K562 (cell line): ENCODE measurements around the gene POLR3GL. TPM values are rescaled to one million over a fixed set of nuclear protein-coding genes. Genes with fewer than 3 reads are reported as not detected.

Source experiments
- CBFA2T2 ChIP-seq: fragments of 450-650 bp; conservative IDR thresholded peaks from 2 replicates; pipeline ENCODE4 v1.6.1; 2017; ENCODE audit warnings: mild to moderate bottlenecking
- CBFB ChIP-seq: sonication (generic); formaldehyde crosslinking; IDR thresholded peaks from 2 replicates; pipeline ENCODE4 v1.4.0; 2020; ENCODE audit warnings: mild to moderate bottlenecking, missing genetic modification reagents
- CEBPG ChIP-seq, 3 experiments: fragments of 200-800 bp in 1 of 3; sonication (Bioruptor generic) in 1 of 3; sonication (generic) in 1 of 3; formaldehyde crosslinking in 1 of 3; IDR thresholded peaks in 2 of 3; conservative IDR thresholded peaks in 1 of 3; 2 replicates each; pipeline versions ENCODE4 v1.6.1 to v1.8.0; 2016 to 2022; ENCODE audit warnings: missing compliant biosample characterization in 2 of 3, missing genetic modification characterization in 2 of 3, mild to moderate bottlenecking in 1 of 3, missing genetic modification reagents in 1 of 3
- CREB5 ChIP-seq: fragments of 250-450 bp; sonication (Bioruptor Pico); IDR thresholded peaks from 2 replicates; pipeline ENCODE4 v1.5.0; 2020; ENCODE audit warnings: mild to moderate bottlenecking
- FOSL1 ChIP-seq: fragments of 200-800 bp; sonication (Bioruptor generic); conservative IDR thresholded peaks from 2 replicates; pipeline ENCODE4 v1.6.1; 2016; ENCODE audit warnings: missing genetic modification characterization, missing compliant biosample characterization
- GMEB1 ChIP-seq: fragments of 250-450 bp; sonication (Bioruptor Pico); IDR thresholded peaks from 2 replicates; pipeline ENCODE4 v1.4.0; 2020; ENCODE audit warnings: mild to moderate bottlenecking
- HBP1 ChIP-seq: fragments of 450-650 bp; formaldehyde crosslinking; IDR thresholded peaks from 2 replicates; pipeline ENCODE4 v1.4.0; 2022; ENCODE audit warnings: missing genetic modification characterization
- MCM7 ChIP-seq, 2 experiments: fragments of 450-650 bp; IDR thresholded peaks; 2 replicates each; pipeline ENCODE4 v1.6.1; 2016 to 2018
- NFIC ChIP-seq: fragments of 450-650 bp; IDR thresholded peaks from 2 replicates; pipeline ENCODE4 v1.6.1; 2017; ENCODE audit warnings: mild to moderate bottlenecking, inconsistent platforms
- NRF1 ChIP-seq, 2 experiments: fragments of 450-650 bp; IDR thresholded peaks in 1 of 2; conservative IDR thresholded peaks in 1 of 2; 2 replicates each; pipeline ENCODE4 v1.6.1; 2014; ENCODE audit warnings: mild to moderate bottlenecking in 2 of 2
- POLR2H ChIP-seq: IDR thresholded peaks from 2 replicates; pipeline ENCODE4 v1.6.1; 2016; ENCODE audit warnings: missing genetic modification characterization, low read depth, mild to moderate bottlenecking, control low read depth, missing compliant biosample characterization, moderate library complexity
- PRMT5 ChIP-seq: sonication (generic); formaldehyde crosslinking; IDR thresholded peaks from 2 replicates; pipeline ENCODE4 v1.5.0; 2020; ENCODE audit warnings: missing genetic modification reagents
- RBFOX2 ChIP-seq: fragments of 200-400 bp; formaldehyde crosslinking; IDR thresholded peaks from 2 replicates; pipeline ENCODE4 v1.6.1; 2017; ENCODE audit warnings: low read depth, mild to moderate bottlenecking, low read length, moderate library complexity
- RBM39 ChIP-seq: fragments of 200-400 bp; formaldehyde crosslinking; optimal IDR thresholded peaks from 2 replicates; pipeline ENCODE3; 2018; ENCODE audit warnings: low read depth, low read length
- TAF15 ChIP-seq: fragments of 200-400 bp; formaldehyde crosslinking; IDR thresholded peaks from 2 replicates; pipeline ENCODE4 v1.6.1; 2017; ENCODE audit warnings: mild to moderate bottlenecking, low read depth, low read length, moderate library complexity
- THRA ChIP-seq: fragments of 450-650 bp; IDR thresholded peaks from 2 replicates; pipeline ENCODE4 v1.6.1; 2017; ENCODE audit warnings: mild to moderate bottlenecking, moderate library complexity
- TOE1 ChIP-seq, 2 experiments: fragments of 450-650 bp in 1 of 2; sonication (generic) in 1 of 2; formaldehyde crosslinking in 1 of 2; IDR thresholded peaks; 2 replicates each; pipeline versions ENCODE4 v1.7.1 to v1.8.0; 2016 to 2022; ENCODE audit warnings: borderline replicate concordance in 2 of 2, mild to moderate bottlenecking in 2 of 2, antibody characterized with exemption in 1 of 2, inconsistent platforms in 1 of 2, low read depth in 1 of 2, missing genetic modification reagents in 1 of 2, moderate library complexity in 1 of 2
- ZHX1 ChIP-seq: fragments of 150-350 bp; conservative IDR thresholded peaks from 2 replicates; pipeline ENCODE4 v1.6.1; 2014; ENCODE audit warnings: low read length
- ZNF507 ChIP-seq: conservative IDR thresholded peaks from 2 replicates; pipeline ENCODE4 v1.6.1; 2017; ENCODE audit warnings: missing genetic modification characterization, missing compliant biosample characterization
- polyA plus RNA-seq, 8 experiments: library from polyadenylated mRNA; depleted of rRNA in 4 of 8; stranded (reverse) in 5 of 8; unstranded in 3 of 8; fragments of >200 nt; fragmentation: Nextera tagmentation in 2 of 8; fragmentation: Illumina TruSeq in 1 of 8; extraction: Ambion mirVana in 2 of 8; extraction: Trizol in 1 of 8; gene quantifications; 2 replicates each; pipeline versions ENCODE4 v1.2.1 to v1.2.3, GENCODE V29; 2011 to 2014; ENCODE audit warnings: inconsistent platforms in 1 of 8, missing spikeins in 1 of 8
- total RNA-seq, 7 experiments: library from RNA; depleted of rRNA in 6 of 7; stranded (reverse); fragments of >200 nt in 6 of 7; fragmentation: Illumina TruSeq in 2 of 7; extraction: Trizol in 2 of 7; gene quantifications; 2 replicates each; pipeline versions ENCODE4 v1.2.1 to v1.2.3, GENCODE V29; 2011 to 2021; ENCODE audit warnings: low replicate concordance in 1 of 7

Gene POLR3GL
- total and polyA plus RNA-seq, 9 of the 15 experiments (the other 6 are each of a cell fraction or from before 2014, with no cell fraction given), result 14.6 to 48.4 (median 38.2) TPM

- TF ChIP-seq GMEB1, result peak; percentile 44; the same call in 1 of the 2 replicates
- no peak; the same call in 1 of the 2 replicates for TF ChIP-seq FOSL1 (tag)
- no peak for TF ChIP-seq ZHX1
- no peak for TF ChIP-seq RBM39
- no peak for TF ChIP-seq ZNF507
- TF ChIP-seq TOE1 (IDR thresholded peaks at IDR 0.05; ENCODE audit: borderline replicate concordance), result peak; percentile 79; the same call in 1 of the 2 replicates
- no peak for TF ChIP-seq TOE1 (CRISPR knock-in tag; IDR thresholded peaks at IDR 0.05; ENCODE audit: borderline replicate concordance, low read depth)
- no peak for TF ChIP-seq CBFA2T2
- no peak for TF ChIP-seq TAF15
- no peak for TF ChIP-seq THRA
- TF ChIP-seq MCM7 (IDR thresholded peaks at IDR 0.05), result peak in 1 of 2 experiments; percentile 100; a peak in 2 of 4 replicates
- peak; percentile 35; the same call in 1 of the 2 replicates for TF ChIP-seq CEBPG (CRISPR knock-in tag; IDR thresholded peaks at IDR 0.05)
- no peak for TF ChIP-seq CEBPG (tag; conservative IDR thresholded peaks at IDR 0.05 in 1 of 2, IDR thresholded peaks at IDR 0.05 in 1 of 2)
- TF ChIP-seq NFIC, result peak; percentile 89
- TF ChIP-seq NRF1 (conservative IDR thresholded peaks at IDR 0.05 in 1 of 2, IDR thresholded peaks at IDR 0.05 in 1 of 2), result peak; percentile 90 to 92
- TF ChIP-seq POLR2H, result peak; percentile 99
- TF ChIP-seq CBFB (CRISPR knock-in tag), result no peak
- TF ChIP-seq PRMT5, result no peak
- TF ChIP-seq RBFOX2, result peak; percentile 94
- TF ChIP-seq HBP1, result no peak
- TF ChIP-seq CREB5 (CRISPR knock-in tag), result no peak
These were observed 32.0 kb downstream of the POLR3GL start, which contains the start of gene TXNIP (continued) for GRCh38 chr1:145996433-145997015.
